HT1080 (cell line): ENCODE data around the gene SLC47A2. TPM values are rescaled to one million over a fixed set of nuclear protein-coding genes. Genes with fewer than 3 reads are reported as not detected.
A peak's percentile ranks its signal among the peaks of the same experiment; 100 is the strongest.
"Not testable (repeated sequence)": the region's sequence is repeated elsewhere in the genome, so short reads cannot be mapped to it uniquely, and the experiment has no call there.

Experiments used
- DNase-seq: peaks from one replicate; pipeline ENCODE4 v3.0.0-alpha.2; 2015; ENCODE audit warnings: low read depth
- total RNA-seq: library from RNA; depleted of rRNA; stranded (reverse); fragments of >200 nt; shearing (Covaris generic); gene quantifications from 2 replicates; pipeline ENCODE4 v1.2.3, GENCODE V29; 2014

Gene SLC47A2
- total RNA-seq, 1 experiment from 2014 or later = not detected

GRCh38 chr17:19671433-19671832 lies 45.0 kb downstream of the SLC47A2 start:
- no peak for DNase-seq

DNA sequence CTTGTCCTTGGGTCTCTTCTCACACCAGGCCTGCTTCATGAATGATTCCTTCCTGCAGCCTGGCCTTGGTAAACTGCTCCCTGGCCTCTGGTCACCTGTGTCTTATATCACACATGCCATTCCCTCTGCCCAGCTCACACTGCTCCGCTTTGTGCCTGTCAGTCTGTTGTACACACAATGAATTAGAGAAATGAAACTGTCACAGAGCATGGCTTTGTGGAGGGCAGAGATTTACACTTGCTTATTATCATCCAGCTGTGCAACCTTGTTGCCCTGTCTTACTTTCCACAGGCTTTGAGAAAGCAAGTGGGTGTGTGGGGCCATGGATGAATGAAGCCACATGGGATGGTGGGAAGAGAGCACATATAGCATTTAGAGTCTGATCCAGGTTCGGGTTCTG lies 45.5 kb downstream of the SLC47A2 start:
- no peak for DNase-seq

- DNase-seq = not testable (repeated sequence)
Observed at GRCh38 chr17:19669680-19670079, 46.7 kb downstream of the SLC47A2 start.

GRCh38 chr17:19664821-19665181 lies 51.6 kb downstream of the SLC47A2 start:
- DNase-seq = no peak

- DNase-seq = no peak
Observed at GRCh38 chr17:19664136-19664820, 52.1 kb downstream of the SLC47A2 start.

DNA sequence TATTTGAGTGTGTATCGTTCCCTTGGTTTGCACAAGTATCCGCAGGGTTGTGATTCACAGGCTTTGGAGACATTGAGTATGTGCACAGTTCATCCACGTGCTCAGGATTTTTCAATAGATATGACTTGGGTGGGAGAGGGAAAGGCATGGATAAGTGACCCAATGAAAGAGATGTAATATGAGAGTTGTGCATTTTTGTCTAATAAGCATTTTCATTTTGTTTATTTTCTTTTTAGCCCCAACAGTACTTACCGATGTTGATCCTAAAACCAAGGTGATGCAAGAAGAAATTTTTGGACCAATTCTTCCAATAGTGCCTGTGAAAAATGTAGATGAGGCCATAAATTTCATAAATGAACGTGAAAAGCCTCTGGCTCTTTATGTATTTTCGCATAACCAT lies 53.3 kb downstream of the SLC47A2 start:
- DNase-seq = no peak

DNA sequence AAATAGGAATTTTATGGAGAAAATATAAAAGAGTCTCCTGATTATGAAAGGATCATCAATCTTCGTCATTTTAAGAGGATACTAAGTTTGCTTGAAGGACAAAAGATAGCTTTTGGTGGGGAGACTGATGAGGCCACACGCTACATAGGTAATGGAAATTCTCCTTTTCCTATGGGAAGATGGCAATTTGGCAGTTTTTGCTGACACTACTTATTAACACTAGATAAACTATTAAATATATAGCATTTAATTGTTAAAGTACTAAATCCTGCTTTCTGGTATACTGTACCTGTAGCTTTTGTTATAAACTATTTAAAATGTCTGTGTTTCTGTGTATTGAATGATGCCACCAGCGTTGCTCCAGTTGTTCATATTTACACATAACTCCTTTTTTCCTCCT lies 55.3 kb downstream of the SLC47A2 start:
- DNase-seq = no peak

GRCh38 chr17:19660219-19660870 lies 56.0 kb downstream of the SLC47A2 start:
- no peak for DNase-seq

DNA sequence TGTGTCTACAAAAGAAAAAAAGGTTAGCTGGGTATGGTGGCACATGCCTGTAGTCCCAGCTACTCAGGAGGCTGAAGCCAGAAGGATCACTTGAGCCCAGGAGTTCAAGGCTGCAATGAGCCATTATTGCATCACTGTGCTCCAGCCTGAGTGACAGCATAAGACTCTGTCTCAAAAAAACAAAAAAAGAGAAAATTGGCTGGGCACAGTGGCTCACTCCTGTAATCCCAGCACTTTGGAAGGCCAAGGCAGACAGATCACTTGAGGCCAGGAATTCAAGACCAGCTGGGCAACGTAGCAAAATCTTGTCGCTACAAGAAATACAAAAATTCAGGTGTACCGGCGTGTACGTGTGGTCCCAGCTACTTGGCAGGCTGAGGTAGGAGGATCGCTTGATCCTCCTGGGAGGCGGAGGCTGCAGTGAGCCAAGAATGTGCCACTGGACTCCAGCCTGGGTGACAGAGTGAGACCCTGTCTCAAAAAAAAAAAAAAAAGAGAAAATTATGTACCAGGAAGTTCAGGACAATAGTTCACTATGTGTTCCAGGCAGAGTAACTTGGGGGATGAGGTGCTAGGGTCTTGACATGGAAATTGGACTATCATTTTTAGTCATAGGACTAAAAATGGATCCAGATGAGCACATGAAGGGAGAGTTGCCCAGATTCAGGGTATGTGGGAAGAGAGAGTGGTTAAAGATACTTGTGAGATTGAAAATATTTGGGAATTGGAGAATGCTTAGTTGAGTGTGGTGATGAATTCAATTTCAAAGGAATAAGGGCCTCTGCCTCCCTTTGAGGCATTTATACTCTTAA lies 56.8 kb downstream of the SLC47A2 start:
- no peak for DNase-seq

- no peak for DNase-seq
Observed at GRCh38 chr17:19656851-19657581, 59.4 kb downstream of the SLC47A2 start.

DNA sequence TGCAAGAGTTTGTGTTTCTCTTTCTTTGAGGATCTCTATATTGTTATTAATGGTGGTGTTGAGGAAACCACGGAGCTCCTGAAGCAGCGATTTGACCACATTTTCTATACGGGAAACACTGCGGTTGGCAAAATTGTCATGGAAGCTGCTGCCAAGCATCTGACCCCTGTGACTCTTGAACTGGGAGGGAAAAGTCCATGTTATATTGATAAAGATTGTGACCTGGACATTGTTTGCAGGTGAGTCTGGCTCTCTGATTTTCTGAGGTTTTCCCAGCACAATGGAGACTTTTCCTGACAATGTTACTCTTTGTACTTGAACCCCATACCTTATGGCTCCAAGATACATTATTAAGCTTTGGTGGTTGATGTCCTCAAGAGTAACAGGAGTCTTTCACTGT lies 60.0 kb downstream of the SLC47A2 start:
- DNase-seq = no peak

DNA sequence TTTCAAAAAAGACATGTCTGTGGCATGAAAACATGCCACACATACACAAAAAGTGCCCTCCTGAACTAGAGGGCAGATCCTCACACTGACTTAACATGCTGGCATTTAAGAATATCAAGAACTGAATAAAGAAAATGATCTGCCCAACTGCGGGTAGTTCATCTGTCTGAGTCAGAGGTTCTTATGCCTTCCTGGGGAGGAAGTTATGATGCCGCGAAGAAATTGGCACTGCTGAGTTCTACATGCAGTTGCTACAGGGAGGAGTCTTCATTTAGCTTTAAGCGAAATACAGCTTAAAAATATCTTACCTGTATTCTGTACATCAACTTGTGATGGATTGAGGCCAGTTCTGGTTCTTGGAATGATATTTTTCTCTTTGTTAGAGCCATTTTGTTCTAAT lies 61.5 kb downstream of the SLC47A2 start:
- no peak for DNase-seq

GRCh38 chr17:19654342-19654886 lies 62.0 kb downstream of the SLC47A2 start:
- no peak for DNase-seq

GRCh38 chr17:19652595-19652994 lies 63.8 kb downstream of the SLC47A2 start:
- no peak for DNase-seq

GRCh38 chr17:19651451-19652238 lies 64.7 kb downstream of the SLC47A2 start:
- DNase-seq = no peak

GRCh38 chr17:19650826-19651225 lies 65.6 kb downstream of the SLC47A2 start:
- DNase-seq = peak; percentile 36

- no peak for DNase-seq
Observed at GRCh38 chr17:19649274-19649541, 67.2 kb downstream of the SLC47A2 start.

DNA sequence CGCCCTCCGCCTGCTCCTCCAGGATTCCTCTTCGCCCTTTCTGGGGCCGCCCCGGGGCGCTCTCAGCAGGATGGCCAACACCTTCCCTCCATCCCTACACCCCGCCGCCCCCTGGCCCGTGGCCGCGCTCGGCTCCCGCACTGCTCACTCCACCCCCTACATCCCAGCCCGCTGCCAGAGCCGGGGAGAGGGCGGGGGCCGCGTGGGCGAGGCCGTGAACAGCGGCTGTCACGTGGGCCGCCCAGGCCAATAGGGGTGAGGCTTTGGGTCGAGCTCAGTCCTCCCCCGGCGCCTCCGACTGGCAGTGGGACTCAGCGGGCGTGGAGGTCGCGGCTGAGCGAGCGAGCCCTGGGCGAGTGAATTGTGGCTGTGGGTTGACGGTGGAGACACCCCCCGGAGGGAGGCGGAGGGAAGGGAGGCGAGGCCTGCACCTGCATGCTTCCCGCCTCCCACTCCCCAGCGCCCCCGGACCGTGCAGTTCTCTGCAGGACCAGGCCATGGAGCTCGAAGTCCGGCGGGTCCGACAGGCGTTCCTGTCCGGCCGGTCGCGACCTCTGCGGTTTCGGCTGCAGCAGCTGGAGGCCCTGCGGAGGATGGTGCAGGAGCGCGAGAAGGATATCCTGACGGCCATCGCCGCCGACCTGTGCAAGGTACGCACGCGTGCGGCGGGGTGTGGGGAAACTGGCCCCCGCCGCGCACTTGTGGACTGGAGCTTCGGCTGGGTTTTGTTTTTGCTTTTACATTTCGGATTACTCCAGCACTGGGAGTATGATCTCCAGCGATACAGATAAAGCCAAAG lies 67.7 kb downstream of the SLC47A2 start, which contains the start of gene ALDH3A2:
ALDH3A2 (plus strand) TSS at position 277 of the 799 bp plus-strand sequence; CDS start at position 498, 221 bp downstream.
- peak; percentile 94 for DNase-seq

DNA sequence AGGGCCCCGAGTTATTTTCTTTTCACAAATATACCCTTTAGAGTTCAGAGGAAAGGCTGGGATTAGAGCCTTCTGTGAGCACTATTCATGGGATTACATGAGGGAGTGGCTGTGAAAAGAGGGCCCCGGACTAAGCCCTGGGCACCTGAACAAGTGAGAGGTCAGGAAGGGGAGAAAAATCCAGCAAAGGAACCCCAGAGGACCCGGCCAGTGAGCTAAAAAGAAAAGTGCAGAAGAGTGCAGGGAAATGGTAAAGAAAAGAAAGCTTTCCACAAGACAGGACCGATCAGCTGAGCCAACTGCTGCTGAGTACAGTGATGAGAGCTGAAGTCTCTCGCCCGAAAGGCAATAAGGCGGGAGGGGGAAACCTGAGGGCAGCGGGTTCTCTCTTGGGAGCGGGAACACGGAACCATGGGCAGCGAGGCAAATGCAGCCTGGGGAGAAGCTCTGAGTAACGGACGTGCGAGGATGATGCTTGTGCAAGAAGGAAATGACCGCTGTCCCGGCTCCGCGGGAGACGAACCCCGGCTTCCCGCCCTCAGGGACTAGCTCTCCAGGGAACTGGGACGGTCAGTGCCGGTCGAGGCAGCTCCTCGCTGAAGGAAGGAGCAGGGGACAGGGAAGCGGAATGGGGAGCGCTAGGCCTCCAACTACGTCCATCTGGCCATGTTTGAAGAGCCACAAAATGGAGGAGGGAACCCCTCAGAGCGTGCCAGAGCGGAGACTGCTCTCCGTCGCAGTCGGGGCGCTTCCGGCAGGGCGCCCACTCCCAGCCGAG lies 68.5 kb downstream of the SLC47A2 start:
- peak; percentile 65 for DNase-seq
